Neural cell (in vitro differentiated cells): ENCODE data around the gene AK4. TPM values are rescaled to one million over a fixed set of nuclear protein-coding genes. Genes with fewer than 3 reads are reported as not detected.

ENCODE experiments used
- H2AFZ ChIP-seq: fragments of 200-600, 300-800 bp; sonication (generic), shearing (Covaris generic); 2 replicates; pipeline ENCODE4 v1.6.0; 2014; ENCODE audit warnings: low read depth, mild to moderate bottlenecking, antibody characterized with exemption, low read length, moderate library complexity
- H3F3A ChIP-seq: fragments of 200-600 bp; shearing (Covaris generic); 2 replicates; pipeline ENCODE4 v1.6.1; 2016; ENCODE audit warnings: mild to moderate bottlenecking, moderate library complexity, mixed read lengths, antibody characterized with exemption, low read length; ENCODE audit not compliant: insufficient read depth, poor library complexity, severe bottlenecking
- H3K27ac ChIP-seq: fragments of 200-600, 300-800 bp; sonication (generic), shearing (Covaris generic); 2 replicates; pipeline ENCODE4 v1.5.1; 2014; ENCODE audit warnings: mild to moderate bottlenecking, low read length, moderate library complexity
- H3K27me3 ChIP-seq: fragments of 300-800, 200-600 bp; sonication (generic), shearing (Covaris generic); 2 replicates; pipeline ENCODE4 v1.6.0; 2014; ENCODE audit warnings: mild to moderate bottlenecking, low read depth, low read length, moderate library complexity; ENCODE audit not compliant: insufficient read depth
- H3K36me3 ChIP-seq: fragments of 300-800, 200-600 bp; sonication (generic), shearing (Covaris generic); 2 replicates; pipeline ENCODE4 v1.5.1; 2014; ENCODE audit warnings: mild to moderate bottlenecking, antibody characterized with exemption, low read length, moderate library complexity; ENCODE audit not compliant: insufficient read depth
- H3K4me2 ChIP-seq: fragments of 300-800, 200-600 bp; sonication (generic), shearing (Covaris generic); 2 replicates; pipeline ENCODE4 v1.6.0; 2014; ENCODE audit warnings: mild to moderate bottlenecking, low read length
- H3K4me3 ChIP-seq: fragments of 300-800, 200-600 bp; sonication (generic), shearing (Covaris generic); 2 replicates; pipeline ENCODE4 v1.5.1; 2014; ENCODE audit warnings: mild to moderate bottlenecking, low read length, moderate library complexity
- H3K79me2 ChIP-seq: fragments of 200-600 bp; shearing (Covaris generic); replicated peaks from 2 replicates; pipeline ENCODE4 v1.6.0; 2014; ENCODE audit warnings: mild to moderate bottlenecking, low read length, moderate library complexity; ENCODE audit not compliant: insufficient read depth
- H3K9ac ChIP-seq: fragments of 300-800, 200-600 bp; sonication (generic), shearing (Covaris generic); 2 replicates; pipeline ENCODE4 v1.6.1; 2016; ENCODE audit warnings: mild to moderate bottlenecking, low read length, mixed read lengths
- H3K9me2 ChIP-seq: fragments of 200-600 bp; shearing (Covaris generic); 2 replicates; pipeline ENCODE4 v1.6.1; 2016; ENCODE audit warnings: mild to moderate bottlenecking, low read length, mixed read lengths; ENCODE audit not compliant: insufficient read depth
- H3K9me3 ChIP-seq: fragments of 200-600, 300-800 bp; sonication (generic), shearing (Covaris generic); 2 replicates; pipeline ENCODE4 v1.6.1; 2016; ENCODE audit warnings: mild to moderate bottlenecking, mixed run types, low read length, moderate library complexity, mixed read lengths
- H4K20me1 ChIP-seq: fragments of 200-600 bp; shearing (Covaris generic); 2 replicates; pipeline ENCODE4 v1.6.1; 2016; ENCODE audit warnings: mild to moderate bottlenecking, mixed run types; ENCODE audit not compliant: insufficient read depth
- EP300 ChIP-seq: fragments of 450-650 bp; conservative IDR thresholded peaks from 2 replicates; pipeline ENCODE4 v1.6.1; 2014; ENCODE audit warnings: antibody characterized with exemption, mild to moderate bottlenecking, moderate library complexity; ENCODE audit not compliant: poor library complexity, severe bottlenecking
- EZH2 ChIP-seq: fragments of 200-600, 300-800 bp; shearing (Covaris generic), sonication (generic); IDR thresholded peaks from 2 replicates; pipeline ENCODE4 v1.6.1; 2014; ENCODE audit warnings: antibody characterized with exemption, low read length, borderline replicate concordance, mild to moderate bottlenecking; ENCODE audit not compliant: insufficient read depth, poor library complexity, severe bottlenecking
- MXI1 ChIP-seq: fragments of 450-650 bp; conservative IDR thresholded peaks from 2 replicates; pipeline ENCODE4 v1.6.1; 2014; ENCODE audit warnings: antibody characterized with exemption, mild to moderate bottlenecking; ENCODE audit not compliant: poor library complexity, severe bottlenecking
- POLR2AphosphoS5 ChIP-seq: IDR thresholded peaks from 2 replicates; pipeline ENCODE4 v1.6.1; 2012
- RAD21 ChIP-seq: fragments of 450-650 bp; conservative IDR thresholded peaks from 2 replicates; pipeline ENCODE4 v1.6.1; 2014; ENCODE audit warnings: antibody characterized with exemption, mild to moderate bottlenecking, moderate library complexity
- SMC3 ChIP-seq: fragments of 450-650 bp; conservative IDR thresholded peaks from 2 replicates; pipeline ENCODE4 v1.6.1; 2014; ENCODE audit warnings: antibody characterized with exemption, mild to moderate bottlenecking, moderate library complexity; ENCODE audit not compliant: poor library complexity
- TAF1 ChIP-seq: IDR thresholded peaks from 2 replicates; pipeline ENCODE4 v1.6.1; 2012; ENCODE audit warnings: low read depth
- polyA plus RNA-seq: library from polyadenylated mRNA; depleted of rRNA; stranded (reverse); fragments of >200 nt; gene quantifications from 2 replicates; pipeline ENCODE4 v1.2.3, GENCODE V29; 2014
- TF ChIP-seq, protein P1 (sequence below): fragments of 450-650 bp; IDR thresholded peaks from 2 replicates; pipeline ENCODE4 v1.5.1; 2014; ENCODE audit warnings: antibody characterized with exemption, mild to moderate bottlenecking, moderate library complexity; ENCODE audit not compliant: poor library complexity, severe bottlenecking
- TF ChIP-seq, protein P2 (sequence below): IDR thresholded peaks from 2 replicates; pipeline ENCODE4 v1.6.1; 2012; ENCODE audit warnings: borderline replicate concordance

The AK4 gene
- polyA plus RNA-seq, 1 donor from 2014 or later = 1.9 TPM

- H3K27ac ChIP-seq = no peak overlapping the region
- H4K20me1 ChIP-seq = no peaks in the 10 kb centered on the region
- TF ChIP-seq TAF1 = no peak
- TF ChIP-seq, protein P1, sequence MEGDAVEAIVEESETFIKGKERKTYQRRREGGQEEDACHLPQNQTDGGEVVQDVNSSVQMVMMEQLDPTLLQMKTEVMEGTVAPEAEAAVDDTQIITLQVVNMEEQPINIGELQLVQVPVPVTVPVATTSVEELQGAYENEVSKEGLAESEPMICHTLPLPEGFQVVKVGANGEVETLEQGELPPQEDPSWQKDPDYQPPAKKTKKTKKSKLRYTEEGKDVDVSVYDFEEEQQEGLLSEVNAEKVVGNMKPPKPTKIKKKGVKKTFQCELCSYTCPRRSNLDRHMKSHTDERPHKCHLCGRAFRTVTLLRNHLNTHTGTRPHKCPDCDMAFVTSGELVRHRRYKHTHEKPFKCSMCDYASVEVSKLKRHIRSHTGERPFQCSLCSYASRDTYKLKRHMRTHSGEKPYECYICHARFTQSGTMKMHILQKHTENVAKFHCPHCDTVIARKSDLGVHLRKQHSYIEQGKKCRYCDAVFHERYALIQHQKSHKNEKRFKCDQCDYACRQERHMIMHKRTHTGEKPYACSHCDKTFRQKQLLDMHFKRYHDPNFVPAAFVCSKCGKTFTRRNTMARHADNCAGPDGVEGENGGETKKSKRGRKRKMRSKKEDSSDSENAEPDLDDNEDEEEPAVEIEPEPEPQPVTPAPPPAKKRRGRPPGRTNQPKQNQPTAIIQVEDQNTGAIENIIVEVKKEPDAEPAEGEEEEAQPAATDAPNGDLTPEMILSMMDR = no peak
- no peak for TF ChIP-seq POLR2AphosphoS5
- TF ChIP-seq SMC3 = no peak
- no peak for TF ChIP-seq EP300
- TF ChIP-seq RAD21 = no peak
- no peak for TF ChIP-seq MXI1
- TF ChIP-seq EZH2 = no peak
- TF ChIP-seq, protein P2, sequence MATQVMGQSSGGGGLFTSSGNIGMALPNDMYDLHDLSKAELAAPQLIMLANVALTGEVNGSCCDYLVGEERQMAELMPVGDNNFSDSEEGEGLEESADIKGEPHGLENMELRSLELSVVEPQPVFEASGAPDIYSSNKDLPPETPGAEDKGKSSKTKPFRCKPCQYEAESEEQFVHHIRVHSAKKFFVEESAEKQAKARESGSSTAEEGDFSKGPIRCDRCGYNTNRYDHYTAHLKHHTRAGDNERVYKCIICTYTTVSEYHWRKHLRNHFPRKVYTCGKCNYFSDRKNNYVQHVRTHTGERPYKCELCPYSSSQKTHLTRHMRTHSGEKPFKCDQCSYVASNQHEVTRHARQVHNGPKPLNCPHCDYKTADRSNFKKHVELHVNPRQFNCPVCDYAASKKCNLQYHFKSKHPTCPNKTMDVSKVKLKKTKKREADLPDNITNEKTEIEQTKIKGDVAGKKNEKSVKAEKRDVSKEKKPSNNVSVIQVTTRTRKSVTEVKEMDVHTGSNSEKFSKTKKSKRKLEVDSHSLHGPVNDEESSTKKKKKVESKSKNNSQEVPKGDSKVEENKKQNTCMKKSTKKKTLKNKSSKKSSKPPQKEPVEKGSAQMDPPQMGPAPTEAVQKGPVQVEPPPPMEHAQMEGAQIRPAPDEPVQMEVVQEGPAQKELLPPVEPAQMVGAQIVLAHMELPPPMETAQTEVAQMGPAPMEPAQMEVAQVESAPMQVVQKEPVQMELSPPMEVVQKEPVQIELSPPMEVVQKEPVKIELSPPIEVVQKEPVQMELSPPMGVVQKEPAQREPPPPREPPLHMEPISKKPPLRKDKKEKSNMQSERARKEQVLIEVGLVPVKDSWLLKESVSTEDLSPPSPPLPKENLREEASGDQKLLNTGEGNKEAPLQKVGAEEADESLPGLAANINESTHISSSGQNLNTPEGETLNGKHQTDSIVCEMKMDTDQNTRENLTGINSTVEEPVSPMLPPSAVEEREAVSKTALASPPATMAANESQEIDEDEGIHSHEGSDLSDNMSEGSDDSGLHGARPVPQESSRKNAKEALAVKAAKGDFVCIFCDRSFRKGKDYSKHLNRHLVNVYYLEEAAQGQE = no peak
- H2AFZ ChIP-seq = no peak overlapping the region
- no peaks in the 10 kb centered on the region for H3K9me3 ChIP-seq
- H3F3A ChIP-seq = no peaks in the 10 kb centered on the region
- no peaks in the 10 kb centered on the region for H3K27me3 ChIP-seq
- no peaks in the 10 kb centered on the region for H3K79me2 ChIP-seq
- H3K36me3 ChIP-seq = no peaks in the 10 kb centered on the region
- H3K4me3 ChIP-seq = no peak overlapping the region
- H3K9ac ChIP-seq = no peak overlapping the region
- no peak overlapping the region for H3K4me2 ChIP-seq
- H3K9me2 ChIP-seq = no peaks in the 10 kb centered on the region
Measured at GRCh38 chr1:65177457-65177856, 29.5 kb downstream of the AK4 start.

GRCh38 chr1:65178235-65178634, 30.2 kb downstream of the AK4 start:
- Histone ChIP-seq H3K36me3 (no peaks in the 10 kb centered on the region), H3K9me3 (no peaks in the 10 kb centered on the region), H3F3A (no peaks in the 10 kb centered on the region), H3K27me3 (no peaks in the 10 kb centered on the region), H3K27ac (no peak overlapping the region), H3K9me2 (no peaks in the 10 kb centered on the region), H3K4me2 (no peak overlapping the region), H3K79me2 (no peaks in the 10 kb centered on the region), H2AFZ (no peak overlapping the region), H3K4me3 (no peak overlapping the region), H4K20me1 (no peaks in the 10 kb centered on the region), H3K9ac (no peak overlapping the region)
- TF ChIP-seq TAF1 (no peak), EZH2 (no peak), MXI1 (no peak), SMC3 (no peak), POLR2AphosphoS5 (no peak), EP300 (no peak)
- TF ChIP-seq, protein P1 = no peak
